ENCODE measurements around the gene LEMD1.

LEMD1 gene, protein sequence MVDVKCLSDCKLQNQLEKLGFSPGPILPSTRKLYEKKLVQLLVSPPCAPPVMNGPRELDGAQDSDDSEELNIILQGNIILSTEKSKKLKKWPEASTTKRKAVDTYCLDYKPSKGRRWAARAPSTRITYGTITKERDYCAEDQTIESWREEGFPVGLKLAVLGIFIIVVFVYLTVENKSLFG

DNA sequence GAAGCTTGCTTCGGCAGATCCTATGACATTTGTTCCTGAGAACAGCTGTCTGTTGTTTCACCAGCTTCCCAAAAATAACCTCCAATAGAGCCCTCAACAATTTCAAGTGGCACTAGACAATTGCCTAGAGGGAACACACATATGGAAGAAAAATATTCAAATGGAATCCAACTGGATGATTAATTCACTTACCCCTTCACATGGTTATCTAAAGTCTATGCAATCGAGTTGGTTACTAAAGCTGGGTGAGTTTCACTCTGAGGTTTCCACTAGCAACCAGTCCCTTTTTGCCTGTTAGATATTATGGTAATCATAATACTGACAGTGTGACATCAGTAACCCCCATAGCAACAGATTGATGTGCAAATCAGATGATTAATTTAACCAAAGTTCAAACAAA is at the start of gene LEMD1:
Gene LEMD1 (minus strand): TSS at position 259 of the 400 bp plus-strand sequence. CDS start 1,520 bp downstream, outside the sequence.
- DNase-seq (ENCODE audit: extremely low read depth, insufficient read length) = no peak
- Histone ChIP-seq H3K27me3 (replicated peaks; ENCODE audit: control insufficient read depth, insufficient read depth, low read length) (peaks cover 2% of the 10 kb centered on the region), H3K36me3 (ENCODE audit: control insufficient read depth, insufficient read depth, low read length) (no peaks in the 10 kb centered on the region), H3K4me3 (replicated peaks; ENCODE audit: low read depth, low read length) (no peak within 1 kb of the TSS)
- TF ChIP-seq, protein P1, sequence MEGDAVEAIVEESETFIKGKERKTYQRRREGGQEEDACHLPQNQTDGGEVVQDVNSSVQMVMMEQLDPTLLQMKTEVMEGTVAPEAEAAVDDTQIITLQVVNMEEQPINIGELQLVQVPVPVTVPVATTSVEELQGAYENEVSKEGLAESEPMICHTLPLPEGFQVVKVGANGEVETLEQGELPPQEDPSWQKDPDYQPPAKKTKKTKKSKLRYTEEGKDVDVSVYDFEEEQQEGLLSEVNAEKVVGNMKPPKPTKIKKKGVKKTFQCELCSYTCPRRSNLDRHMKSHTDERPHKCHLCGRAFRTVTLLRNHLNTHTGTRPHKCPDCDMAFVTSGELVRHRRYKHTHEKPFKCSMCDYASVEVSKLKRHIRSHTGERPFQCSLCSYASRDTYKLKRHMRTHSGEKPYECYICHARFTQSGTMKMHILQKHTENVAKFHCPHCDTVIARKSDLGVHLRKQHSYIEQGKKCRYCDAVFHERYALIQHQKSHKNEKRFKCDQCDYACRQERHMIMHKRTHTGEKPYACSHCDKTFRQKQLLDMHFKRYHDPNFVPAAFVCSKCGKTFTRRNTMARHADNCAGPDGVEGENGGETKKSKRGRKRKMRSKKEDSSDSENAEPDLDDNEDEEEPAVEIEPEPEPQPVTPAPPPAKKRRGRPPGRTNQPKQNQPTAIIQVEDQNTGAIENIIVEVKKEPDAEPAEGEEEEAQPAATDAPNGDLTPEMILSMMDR (IDR thresholded peaks at IDR 0.05; ENCODE audit: insufficient read depth, low read length, poor library complexity, severe bottlenecking) = no peak

DNA sequence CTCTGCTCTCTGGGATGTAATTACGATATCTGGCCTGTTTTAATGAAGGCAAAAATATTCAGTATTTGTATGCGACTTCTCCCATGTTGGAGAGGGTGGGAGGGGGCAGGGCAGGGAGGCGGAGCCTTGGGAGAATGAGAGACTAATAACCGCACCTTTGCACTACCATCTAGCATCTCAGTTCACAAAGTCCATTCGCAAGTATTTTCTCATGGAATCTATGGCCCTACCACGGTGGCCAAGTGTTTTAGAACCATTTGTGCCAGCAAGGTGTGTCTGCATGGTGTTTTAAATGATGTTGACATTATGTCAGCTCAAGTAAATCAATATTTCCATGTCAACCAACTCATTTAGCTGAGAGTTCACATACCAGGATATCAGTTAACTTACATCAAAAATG is 48.3 kb upstream of the LEMD1 start:
- Histone ChIP-seq H3K36me3 (ENCODE audit: control insufficient read depth, insufficient read depth, low read length) (no peaks in the 10 kb centered on the region), H3K27me3 (replicated peaks; ENCODE audit: control insufficient read depth, insufficient read depth, low read length) (no peaks in the 10 kb centered on the region; the same call in 1 of the 2 replicates), H3K4me3 (replicated peaks; ENCODE audit: low read depth, low read length) (no peak overlapping the region)
- DNase-seq (ENCODE audit: extremely low read depth, insufficient read length) = no peak
- TF ChIP-seq, protein P1 (IDR thresholded peaks at IDR 0.05; ENCODE audit: insufficient read depth, low read length, poor library complexity, severe bottlenecking) = no peak

DNA sequence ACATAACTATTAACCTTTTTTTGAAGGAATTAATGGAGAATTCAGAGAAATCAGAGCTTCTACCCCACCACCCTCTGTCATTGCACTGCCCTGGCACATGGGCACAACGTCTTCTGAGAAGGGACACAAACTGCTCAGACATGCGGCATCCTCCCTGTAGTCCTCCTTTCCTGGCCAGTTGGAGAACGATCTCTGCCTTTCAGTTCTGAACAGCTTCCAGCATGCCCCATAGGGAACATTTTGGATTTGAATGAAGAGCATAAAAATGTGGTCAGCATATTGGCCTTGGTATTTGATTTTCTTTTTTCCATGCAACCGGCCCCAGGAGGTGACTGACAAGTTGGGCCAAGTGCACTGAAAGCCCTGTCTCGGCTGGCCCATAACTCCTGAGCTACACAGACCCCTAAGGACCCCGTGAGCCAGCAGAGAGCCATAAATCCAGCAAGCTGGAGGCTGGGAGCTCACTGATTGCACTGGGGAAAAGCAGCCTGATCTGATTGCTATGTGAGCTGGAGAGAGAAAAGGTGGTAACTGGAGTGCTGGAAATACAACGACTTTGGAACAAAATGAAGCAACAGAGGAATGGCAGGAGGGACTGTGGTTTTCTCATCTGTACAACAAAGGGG is 44.9 kb upstream of the LEMD1 start:
- H3K4me3 ChIP-seq (replicated peaks; ENCODE audit: low read depth, low read length) = no peak overlapping the region
- DNase-seq (ENCODE audit: extremely low read depth, insufficient read length) = no peak
- TF ChIP-seq, protein P1 (IDR thresholded peaks at IDR 0.05; ENCODE audit: insufficient read depth, low read length, poor library complexity, severe bottlenecking) = no peak
- H3K36me3 ChIP-seq (ENCODE audit: control insufficient read depth, insufficient read depth, low read length) = no peaks in the 10 kb centered on the region
- H3K27me3 ChIP-seq (replicated peaks; ENCODE audit: control insufficient read depth, insufficient read depth, low read length) = no peaks in the 10 kb centered on the region; the same call in 1 of the 2 replicates

DNA sequence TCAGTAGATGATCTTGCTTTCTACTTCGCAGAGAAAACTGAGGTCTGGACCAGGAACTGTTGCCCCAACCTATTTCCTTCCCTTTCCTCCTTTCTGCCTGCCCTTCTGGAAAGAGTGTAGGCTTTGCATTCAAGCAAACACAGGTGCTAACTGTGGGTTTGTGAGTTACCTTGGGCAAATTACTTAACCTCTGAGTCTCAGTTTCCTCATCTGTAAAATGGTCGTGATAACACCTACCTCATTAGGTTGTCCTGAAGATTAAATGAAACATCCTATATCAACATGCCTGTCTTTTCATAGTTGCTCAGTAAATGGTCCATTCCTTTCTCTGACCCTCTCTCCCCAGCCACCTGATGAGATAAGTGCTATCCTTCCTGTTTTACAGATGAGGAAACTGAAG is 43.5 kb upstream of the LEMD1 start:
- Histone ChIP-seq H3K27me3 (replicated peaks; ENCODE audit: control insufficient read depth, insufficient read depth, low read length) (no peaks in the 10 kb centered on the region; the same call in none of the 2 replicates), H3K36me3 (ENCODE audit: control insufficient read depth, insufficient read depth, low read length) (no peaks in the 10 kb centered on the region), H3K4me3 (replicated peaks; ENCODE audit: low read depth, low read length) (no peak overlapping the region)
- no peak for DNase-seq (ENCODE audit: extremely low read depth, insufficient read length)
- TF ChIP-seq, protein P1 (IDR thresholded peaks at IDR 0.05; ENCODE audit: insufficient read depth, low read length, poor library complexity, severe bottlenecking) = no peak

DNA sequence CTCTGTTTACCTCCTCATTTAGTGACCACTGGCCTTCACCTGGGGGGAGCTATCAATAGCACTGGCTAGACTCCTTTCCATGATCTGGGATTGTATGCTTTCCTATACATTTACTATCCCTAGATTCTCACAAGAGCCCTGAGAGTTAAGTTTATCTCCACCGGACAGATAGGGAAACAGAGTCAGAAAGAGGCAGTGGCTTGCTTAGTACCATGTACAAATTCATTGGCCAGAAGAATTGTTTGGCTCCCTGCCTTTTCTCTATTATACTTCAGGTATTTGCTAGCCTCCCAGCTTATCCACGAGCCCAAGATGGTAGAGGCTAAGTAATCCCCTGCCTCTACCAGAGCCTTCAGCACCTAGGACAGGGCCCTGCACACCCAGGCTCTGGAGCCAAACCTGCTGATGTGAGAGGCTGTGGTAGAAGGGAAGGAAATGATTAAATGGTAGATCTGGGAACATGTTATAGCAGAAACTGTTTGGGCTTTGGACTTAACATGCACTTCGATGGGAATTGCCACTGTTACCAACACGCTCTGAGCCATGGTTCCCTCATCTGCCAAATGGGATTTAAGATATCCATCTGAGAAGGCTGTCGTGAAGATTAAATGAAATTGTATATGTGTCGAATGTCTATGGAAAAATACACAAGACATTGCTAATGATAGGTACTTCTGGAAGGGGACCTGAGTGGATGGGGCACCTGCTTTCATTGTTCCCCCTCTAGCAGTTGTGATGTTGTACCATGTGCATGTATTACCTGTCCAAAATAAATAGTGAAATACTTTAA is 37.1 kb upstream of the LEMD1 start:
- Histone ChIP-seq H3K4me3 (replicated peaks; ENCODE audit: low read depth, low read length) (no peak overlapping the region), H3K27me3 (replicated peaks; ENCODE audit: control insufficient read depth, insufficient read depth, low read length) (peaks cover 6% of the 10 kb centered on the region), H3K36me3 (ENCODE audit: control insufficient read depth, insufficient read depth, low read length) (no peaks in the 10 kb centered on the region)
- TF ChIP-seq, protein P1 (IDR thresholded peaks at IDR 0.05; ENCODE audit: insufficient read depth, low read length, poor library complexity, severe bottlenecking) = no peak
- no peak for DNase-seq (ENCODE audit: extremely low read depth, insufficient read length)
